ENCODE measurements around the gene CCDC87.
"Not testable (repeated sequence)": the region's sequence is repeated elsewhere in the genome, so short reads cannot be mapped to it uniquely, and the experiment has no call there.

Gene CCDC87, protein sequence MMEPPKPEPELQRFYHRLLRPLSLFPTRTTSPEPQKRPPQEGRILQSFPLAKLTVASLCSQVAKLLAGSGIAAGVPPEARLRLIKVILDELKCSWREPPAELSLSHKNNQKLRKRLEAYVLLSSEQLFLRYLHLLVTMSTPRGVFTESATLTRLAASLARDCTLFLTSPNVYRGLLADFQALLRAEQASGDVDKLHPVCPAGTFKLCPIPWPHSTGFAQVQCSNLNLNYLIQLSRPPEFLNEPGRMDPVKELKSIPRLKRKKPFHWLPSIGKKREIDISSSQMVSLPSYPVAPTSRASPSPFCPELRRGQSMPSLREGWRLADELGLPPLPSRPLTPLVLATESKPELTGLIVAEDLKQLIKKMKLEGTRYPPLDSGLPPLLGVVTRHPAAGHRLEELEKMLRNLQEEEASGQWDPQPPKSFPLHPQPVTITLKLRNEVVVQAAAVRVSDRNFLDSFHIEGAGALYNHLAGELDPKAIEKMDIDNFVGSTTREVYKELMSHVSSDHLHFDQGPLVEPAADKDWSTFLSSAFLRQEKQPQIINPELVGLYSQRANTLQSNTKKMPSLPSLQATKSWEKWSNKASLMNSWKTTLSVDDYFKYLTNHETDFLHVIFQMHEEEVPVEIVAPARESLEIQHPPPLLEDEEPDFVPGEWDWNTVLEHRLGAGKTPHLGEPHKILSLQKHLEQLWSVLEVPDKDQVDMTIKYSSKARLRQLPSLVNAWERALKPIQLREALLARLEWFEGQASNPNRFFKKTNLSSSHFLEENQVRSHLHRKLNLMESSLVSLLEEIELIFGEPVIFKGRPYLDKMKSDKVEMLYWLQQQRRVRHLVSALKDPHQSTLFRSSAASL

GRCh38 chr11:66592457-66593302 lies at the start of gene CCDC87, which contains the start of gene CCS:
TSS of gene CCDC87 (minus strand) at chr11:66593063. CDS start at chr11:66593015, 48 bp downstream.
TSS of gene CCS (plus strand) at chr11:66593185. CDS start at chr11:66593262, 77 bp downstream.
- in situ Hi-C loops (cut with MboI; ENCODE audit: low sequenced_read_pairs) = no loop called here

DNA sequence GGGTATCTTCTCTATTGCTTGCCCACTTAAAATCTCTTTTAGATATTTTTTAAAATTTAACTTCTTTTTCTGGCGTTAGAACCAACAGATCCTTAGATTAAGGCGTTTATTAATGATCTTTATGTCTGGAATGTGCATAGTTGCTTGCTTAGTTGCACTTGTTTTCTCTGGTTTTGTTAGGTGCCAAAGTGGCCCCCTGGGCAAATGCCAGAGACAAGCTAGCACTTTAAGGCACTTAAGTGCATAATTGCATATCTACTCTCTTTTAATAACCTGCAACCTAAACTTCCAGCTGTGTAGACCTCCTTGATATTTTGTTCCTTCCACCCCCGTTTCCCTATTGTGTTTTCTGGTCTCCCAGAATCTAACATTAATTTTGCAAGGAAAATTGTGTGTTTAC lies 49.0 kb upstream of the CCDC87 start:
- in situ Hi-C loops (cut with MboI; ENCODE audit: low sequenced_read_pairs) = no loop called here

GRCh38 chr11:66639814-66640340 lies 47.0 kb upstream of the CCDC87 start:
- in situ Hi-C loops (cut with MboI; ENCODE audit: low sequenced_read_pairs) = not testable (repeated sequence)

- in situ Hi-C loops (cut with MboI; ENCODE audit: low sequenced_read_pairs) = no loop called here
These were observed 46.4 kb upstream of the CCDC87 start for GRCh38 chr11:66639066-66639813.

GRCh38 chr11:66638177-66639065 lies 45.6 kb upstream of the CCDC87 start, which contains the start of gene RBM4:
TSS of gene RBM4 (plus strand) at chr11:66638703. CDS start at chr11:66639712, 1,009 bp downstream.
- in situ Hi-C loops (cut with MboI; ENCODE audit: low sequenced_read_pairs) = no loop called here

DNA sequence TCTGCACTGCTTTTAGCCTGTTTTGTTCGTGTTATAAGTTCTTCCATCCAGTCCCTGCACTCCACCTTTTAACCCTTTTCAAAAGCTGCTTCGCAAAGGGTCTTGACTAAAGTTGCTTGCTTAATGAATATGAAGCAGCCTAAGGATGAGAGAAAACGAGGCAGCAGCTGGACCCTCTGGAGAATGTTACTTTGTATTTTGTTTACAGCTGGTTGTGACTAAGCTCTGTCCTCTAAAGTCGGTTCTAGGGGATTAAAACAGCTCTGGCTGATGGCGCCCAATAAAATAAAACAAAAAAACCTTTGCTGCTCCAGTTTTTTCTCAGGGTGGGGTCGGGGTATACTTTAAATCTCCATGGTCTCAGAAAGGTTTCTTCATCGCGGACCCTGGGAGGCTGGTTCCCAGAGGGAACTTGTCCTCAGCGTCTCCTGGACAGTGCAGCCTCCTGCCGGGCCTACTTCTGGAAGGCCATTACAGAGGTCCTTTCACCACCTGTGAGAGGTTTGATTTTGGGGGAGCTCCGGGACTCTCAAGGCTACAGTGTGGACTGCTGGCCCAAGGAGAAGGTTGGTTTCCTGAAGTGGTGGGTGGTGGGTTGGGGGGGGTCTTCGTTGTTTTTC lies 44.8 kb upstream of the CCDC87 start:
- in situ Hi-C loops (cut with MboI; ENCODE audit: low sequenced_read_pairs) = no loop called here

DNA sequence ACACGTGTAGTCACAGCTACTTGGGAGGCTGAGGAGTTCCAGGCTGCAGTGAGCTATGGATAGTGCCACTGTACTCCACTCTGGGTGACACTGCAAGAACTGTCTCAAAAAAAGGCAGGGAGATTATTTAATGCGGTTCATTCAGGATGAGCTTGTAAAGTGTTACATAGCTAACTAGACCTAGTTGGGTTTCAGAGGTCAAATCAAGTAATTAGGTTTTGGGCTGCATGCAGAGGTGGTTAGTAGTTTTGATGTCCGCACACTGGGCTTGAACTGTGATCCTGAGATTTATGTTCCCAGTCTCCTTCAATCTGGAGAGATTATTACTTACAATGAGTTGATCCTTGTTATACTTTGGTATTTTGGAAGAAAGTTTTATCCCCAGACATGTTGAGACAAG lies 43.5 kb upstream of the CCDC87 start:
- in situ Hi-C loops (cut with MboI; ENCODE audit: low sequenced_read_pairs) = no loop called here

DNA sequence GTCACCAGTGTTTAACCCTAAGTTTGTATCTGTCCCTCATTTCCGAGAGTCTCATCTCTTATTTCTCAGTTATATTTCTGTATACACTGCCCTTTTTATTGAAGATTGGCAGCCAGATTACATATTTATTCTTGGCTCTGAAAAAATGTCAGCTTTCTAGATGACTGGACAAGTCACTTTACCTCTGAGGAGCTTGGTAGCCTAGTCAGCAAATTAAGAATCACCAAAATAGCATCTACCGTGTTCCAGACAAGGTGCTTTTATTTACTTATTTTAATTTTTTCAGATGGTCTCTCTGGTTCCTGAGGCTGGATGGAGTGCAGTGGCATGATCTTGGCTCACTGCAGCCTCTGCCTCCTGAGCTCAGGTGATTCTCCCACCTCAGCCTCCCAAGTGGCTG lies 40.1 kb upstream of the CCDC87 start:
- in situ Hi-C loops (cut with MboI; ENCODE audit: low sequenced_read_pairs) = no loop called here

- in situ Hi-C loops (cut with MboI; ENCODE audit: low sequenced_read_pairs) = no loop called here
These were observed 39.0 kb upstream of the CCDC87 start for GRCh38 chr11:66631883-66632282.

GRCh38 chr11:66629356-66629755 lies 36.5 kb upstream of the CCDC87 start:
- in situ Hi-C loops (cut with MboI; ENCODE audit: low sequenced_read_pairs) = no loop called here

- in situ Hi-C loops (cut with MboI; ENCODE audit: low sequenced_read_pairs) = no loop called here
These were observed 35.3 kb upstream of the CCDC87 start for GRCh38 chr11:66628061-66628603.

DNA sequence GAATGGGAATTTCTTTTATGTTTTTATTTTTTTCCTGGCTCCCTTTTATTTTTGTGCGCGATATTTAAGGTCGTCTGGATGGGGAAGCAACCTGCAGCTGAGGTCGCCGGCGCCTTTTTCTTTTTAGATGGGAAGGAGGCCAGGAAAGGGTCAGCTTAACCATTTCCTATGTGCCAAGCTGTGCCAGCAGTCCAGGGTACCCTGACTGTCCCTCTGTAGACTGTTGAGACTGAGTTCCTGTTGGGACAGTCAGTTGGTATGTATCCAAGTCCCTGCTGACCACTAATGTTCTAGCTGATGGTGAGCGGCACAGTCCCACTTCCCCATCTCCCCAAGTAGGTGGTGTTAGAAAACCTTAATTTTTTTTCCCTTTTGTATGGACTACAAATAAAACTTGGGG lies 34.1 kb upstream of the CCDC87 start:
- in situ Hi-C loops (cut with MboI; ENCODE audit: low sequenced_read_pairs) = no loop called here

GRCh38 chr11:66626382-66626781 lies 33.5 kb upstream of the CCDC87 start:
- in situ Hi-C loops (cut with MboI; ENCODE audit: low sequenced_read_pairs) = no loop called here

DNA sequence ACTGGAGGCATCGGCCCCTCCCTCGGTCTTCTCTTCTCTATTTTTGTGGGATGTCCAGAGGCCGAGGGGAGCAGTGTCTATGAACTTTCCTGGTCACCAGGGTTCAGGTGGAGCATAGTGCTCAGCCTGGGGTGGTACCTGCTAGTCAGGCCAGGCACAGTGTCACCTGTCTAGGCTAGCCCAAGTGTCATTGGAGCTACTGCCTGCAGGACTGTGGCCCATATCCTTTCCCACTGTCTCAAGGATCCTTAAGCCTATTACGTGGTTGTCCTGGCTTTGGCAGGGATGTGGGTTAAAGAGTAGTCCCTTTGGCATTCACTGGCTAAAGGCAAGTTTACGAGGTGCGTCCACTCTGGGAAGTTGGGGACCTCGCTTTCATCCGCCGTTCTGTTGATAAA lies 32.9 kb upstream of the CCDC87 start:
- in situ Hi-C loops (cut with MboI; ENCODE audit: low sequenced_read_pairs) = no loop called here

- in situ Hi-C loops (cut with MboI; ENCODE audit: low sequenced_read_pairs) = no loop called here
These were observed 32.3 kb upstream of the CCDC87 start for GRCh38 chr11:66625041-66625751.

GRCh38 chr11:66624450-66624849 lies 31.6 kb upstream of the CCDC87 start:
- in situ Hi-C loops (cut with MboI; ENCODE audit: low sequenced_read_pairs) = no loop called here

GRCh38 chr11:66619080-66619554 lies 26.3 kb upstream of the CCDC87 start:
- in situ Hi-C loops (cut with MboI; ENCODE audit: low sequenced_read_pairs) = no loop called here

All from hTERT RPE-1 (cell line).